Measurements from ENCODE around the gene PRH1.

DNA sequence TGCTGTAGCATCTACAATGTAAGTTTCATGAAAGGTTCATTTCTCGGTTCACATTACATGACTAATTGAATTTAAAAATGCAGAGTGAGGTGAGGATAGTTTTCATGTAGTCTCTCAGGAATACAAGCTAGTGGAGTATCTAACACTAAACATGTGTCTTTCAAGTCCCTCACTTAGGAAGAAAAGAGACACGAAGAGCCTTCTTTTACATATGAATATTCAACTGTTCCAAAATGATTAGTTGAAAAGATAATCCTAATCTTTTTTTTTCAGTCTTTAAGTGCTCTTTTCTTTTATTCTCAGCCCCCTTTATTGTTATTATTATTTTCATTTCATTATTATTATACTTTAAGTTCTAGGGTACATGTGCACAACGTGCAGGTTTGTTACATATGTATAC, 45.6 kb downstream of the PRH1 start:
- TF ChIP-seq, protein P1, sequence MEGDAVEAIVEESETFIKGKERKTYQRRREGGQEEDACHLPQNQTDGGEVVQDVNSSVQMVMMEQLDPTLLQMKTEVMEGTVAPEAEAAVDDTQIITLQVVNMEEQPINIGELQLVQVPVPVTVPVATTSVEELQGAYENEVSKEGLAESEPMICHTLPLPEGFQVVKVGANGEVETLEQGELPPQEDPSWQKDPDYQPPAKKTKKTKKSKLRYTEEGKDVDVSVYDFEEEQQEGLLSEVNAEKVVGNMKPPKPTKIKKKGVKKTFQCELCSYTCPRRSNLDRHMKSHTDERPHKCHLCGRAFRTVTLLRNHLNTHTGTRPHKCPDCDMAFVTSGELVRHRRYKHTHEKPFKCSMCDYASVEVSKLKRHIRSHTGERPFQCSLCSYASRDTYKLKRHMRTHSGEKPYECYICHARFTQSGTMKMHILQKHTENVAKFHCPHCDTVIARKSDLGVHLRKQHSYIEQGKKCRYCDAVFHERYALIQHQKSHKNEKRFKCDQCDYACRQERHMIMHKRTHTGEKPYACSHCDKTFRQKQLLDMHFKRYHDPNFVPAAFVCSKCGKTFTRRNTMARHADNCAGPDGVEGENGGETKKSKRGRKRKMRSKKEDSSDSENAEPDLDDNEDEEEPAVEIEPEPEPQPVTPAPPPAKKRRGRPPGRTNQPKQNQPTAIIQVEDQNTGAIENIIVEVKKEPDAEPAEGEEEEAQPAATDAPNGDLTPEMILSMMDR (IDR thresholded peaks at IDR 0.05) = no peak
- TF ChIP-seq POLR2A (IDR thresholded peaks at IDR 0.05) = no peak
